ENCODE data around the gene HHIP. TPM values are rescaled to one million over a fixed set of nuclear protein-coding genes. Genes with fewer than 3 reads are reported as not detected.

HHIP gene
- total and polyA plus RNA-seq, 4 donors: 3.3 to 14.0 (median 6.6) TPM

- Histone ChIP-seq H3K27ac (ENCODE audit: low read depth in 1 of 2, low read length in 2 of 2) (no peak overlapping the region), H3K9me3 (ENCODE audit: control insufficient read depth in 4 of 4, low read length in 3 of 4) (no peaks in the 10 kb centered on the region), H3K4me3 (ENCODE audit: low read depth in 1 of 3, low read length in 3 of 3) (no peak overlapping the region), H3K9ac (ENCODE audit: low read depth in 1 of 2, low read length in 2 of 2) (no peak overlapping the region), H3K27me3 (ENCODE audit: control insufficient read depth in 4 of 4, insufficient read depth in 4 of 4, low read length in 3 of 4) (peaks cover 0 to 2% (median 0%) of the 10 kb centered on the region in 4 donors), H3K4me1 (ENCODE audit: control insufficient read depth in 4 of 4, insufficient read depth in 4 of 4, low read length in 3 of 4) (no peaks in the 10 kb centered on the region), H3K36me3 (ENCODE audit: control insufficient read depth in 4 of 4, insufficient read depth in 3 of 4, low read depth in 1 of 4, low read length in 3 of 4) (no peaks in the 10 kb centered on the region)
- TF ChIP-seq ZBTB33 (IDR thresholded peaks at IDR 0.05) (no peak), EGR1 (IDR thresholded peaks at IDR 0.05; ENCODE audit: low read depth in 2 of 2) (no peak), ATF3 (IDR thresholded peaks at IDR 0.05) (no peak), GABPA (IDR thresholded peaks at IDR 0.05 in 1 of 2, conservative IDR thresholded peaks at IDR 0.05 in 1 of 2) (no peak), FOXA1 (IDR thresholded peaks at IDR 0.05) (no peak), FOXA2 (IDR thresholded peaks at IDR 0.05) (no peak), RXRA (IDR thresholded peaks at IDR 0.05) (no peak), YY1 (IDR thresholded peaks at IDR 0.05) (no peak), TAF1 (conservative IDR thresholded peaks at IDR 0.05) (no peak), CTCF (IDR thresholded peaks at IDR 0.05; ENCODE audit: low read depth, low read length, missing input control) (no peak), SP1 (IDR thresholded peaks at IDR 0.05) (no peak), REST (IDR thresholded peaks at IDR 0.05) (no peak), HNF4A (conservative IDR thresholded peaks at IDR 0.05) (no peak), JUND (IDR thresholded peaks at IDR 0.05) (no peak), NR2F2 (IDR thresholded peaks at IDR 0.05) (no peak), HNF4G (IDR thresholded peaks at IDR 0.05) (no peak), RAD21 (IDR thresholded peaks at IDR 0.05) (no peak)
- no peak for DNase-seq (ENCODE audit: low spot score)
Measured at GRCh38 chr4:144611850-144612249, 34.1 kb upstream of the HHIP start.
